GM23338 (cell line): Measurements from ENCODE around the gene STRA6. TPM values are rescaled to one million over a fixed set of nuclear protein-coding genes. Genes with fewer than 3 reads are reported as not detected.

Experiments used
- ATAC-seq: fragments of 200-7000 bp; cut with Tn5 transposase; 3 replicates; pipeline ENCODE4 v1.9.1; 2020
- DNase-seq: peaks from one replicate; pipeline ENCODE4 v3.0.0-alpha.2; 2015; ENCODE audit warnings: low spot score
- H2AFZ ChIP-seq: fragments of 200-600 bp; sonication (generic); 2 replicates; pipeline ENCODE4 v1.8.0; 2016; ENCODE audit warnings: antibody characterized with exemption, mild to moderate bottlenecking, moderate library complexity
- H3F3A ChIP-seq: fragments of 200-600 bp; sonication (generic); replicated peaks from 2 replicates; pipeline ENCODE4 v1.8.0; 2017; ENCODE audit warnings: antibody characterized with exemption, mixed run types, low read depth
- H3K27ac ChIP-seq: fragments of 200-600 bp; sonication (generic); 2 replicates; pipeline ENCODE4 v1.6.1; 2016; ENCODE audit warnings: low read depth
- H3K27me3 ChIP-seq: fragments of 200-600 bp; sonication (generic); 2 replicates; pipeline ENCODE4 v1.8.0; 2016; ENCODE audit warnings: mild to moderate bottlenecking, mixed run types, moderate library complexity; ENCODE audit not compliant: insufficient read depth
- H3K36me3 ChIP-seq: fragments of 200-600 bp; sonication (generic); 2 replicates; pipeline ENCODE4 v1.8.0; 2016; ENCODE audit warnings: mild to moderate bottlenecking; ENCODE audit not compliant: insufficient read depth
- H3K4me1 ChIP-seq: fragments of 200-600 bp; sonication (generic); 2 replicates; pipeline ENCODE4 v1.8.0; 2016; ENCODE audit warnings: mild to moderate bottlenecking, moderate library complexity; ENCODE audit not compliant: insufficient read depth
- H3K4me2 ChIP-seq: fragments of 200-600 bp; sonication (generic); 2 replicates; pipeline ENCODE4 v1.7.1; 2017; ENCODE audit warnings: mixed run types
- H3K4me3 ChIP-seq: fragments of 200-600 bp; sonication (generic); 2 replicates; pipeline ENCODE4 v1.6.1; 2016; ENCODE audit warnings: mixed run types
- H3K79me2 ChIP-seq: fragments of 200-600 bp; sonication (generic); replicated peaks from 2 replicates; pipeline ENCODE4 v1.8.0; 2017; ENCODE audit warnings: mild to moderate bottlenecking; ENCODE audit not compliant: insufficient read depth
- H3K9me2 ChIP-seq: fragments of 200-600 bp; sonication (generic); 2 replicates; pipeline ENCODE4 v1.8.0; 2017; ENCODE audit not compliant: insufficient read depth
- H4K20me1 ChIP-seq: fragments of 200-600 bp; sonication (generic); replicated peaks from 2 replicates; pipeline ENCODE4 v1.8.0; 2017; ENCODE audit warnings: mild to moderate bottlenecking; ENCODE audit not compliant: insufficient read depth
- H3K27ac Mint-ChIP-seq: 2 replicates; pipeline ENCODE4 v1.8.0; 2020; ENCODE audit warnings: inconsistent platforms, mild to moderate bottlenecking, moderate library complexity, mixed read lengths
- H3K27me3 Mint-ChIP-seq: 3 replicates; pipeline ENCODE4 v1.8.0; 2022; ENCODE audit warnings: low read depth, mild to moderate bottlenecking, moderate library complexity, mixed read lengths, inconsistent platforms; ENCODE audit not compliant: insufficient read depth, poor library complexity
- H3K36me3 Mint-ChIP-seq: 3 replicates; pipeline ENCODE4 v1.8.0; 2021; ENCODE audit warnings: low read depth, mild to moderate bottlenecking, inconsistent platforms, moderate library complexity, mixed read lengths
- H3K4me1 Mint-ChIP-seq: 3 replicates; pipeline ENCODE4 v1.8.0; 2020; ENCODE audit warnings: mild to moderate bottlenecking, inconsistent platforms, mixed read lengths
- H3K4me3 Mint-ChIP-seq: 3 replicates; pipeline ENCODE4 v1.8.0; 2021; ENCODE audit warnings: moderate library complexity, mild to moderate bottlenecking, inconsistent platforms, mixed read lengths
- H3K9me3 Mint-ChIP-seq: 3 replicates; pipeline ENCODE4 v1.8.0; 2020; ENCODE audit warnings: moderate library complexity, mild to moderate bottlenecking, inconsistent platforms, mixed read lengths
- CREB1 ChIP-seq: fragments of 250-450 bp; sonication (Bioruptor Pico); IDR thresholded peaks from 2 replicates; pipeline ENCODE4 v1.5.0; 2020; ENCODE audit warnings: low read depth, mild to moderate bottlenecking, moderate library complexity
- CTCF ChIP-seq, 2 experiments: fragments of 200-600 bp in 1 of 2; sonication (generic) in 1 of 2; conservative IDR thresholded peaks; 2 replicates each; pipeline versions ENCODE4 v1.5.1 to v1.6.1; 2016 to 2017; ENCODE audit warnings: antibody characterized with exemption in 2 of 2, low read depth in 2 of 2, mild to moderate bottlenecking in 2 of 2, moderate library complexity in 1 of 2
- ETS1 ChIP-seq: IDR thresholded peaks from 2 replicates; pipeline ENCODE4 v1.6.1; 2016; ENCODE audit warnings: antibody characterized with exemption
- EZH2 ChIP-seq: fragments of 200-600 bp; sonication (generic); IDR thresholded peaks from one replicate; pipeline ENCODE4 v1.8.0; 2017; ENCODE audit warnings: antibody characterized with exemption, mild to moderate bottlenecking, low read depth; ENCODE audit not compliant: unreplicated experiment
- EZH2phosphoT487 ChIP-seq: fragments of 200-600 bp; sonication (generic); IDR thresholded peaks from one replicate; pipeline ENCODE4 v1.8.1; 2018; ENCODE audit warnings: antibody characterized with exemption; ENCODE audit not compliant: unreplicated experiment
- JUNB ChIP-seq: IDR thresholded peaks from one replicate; pipeline ENCODE4 v1.6.1; 2016; ENCODE audit warnings: antibody characterized with exemption; ENCODE audit not compliant: unreplicated experiment
- NANOG ChIP-seq: IDR thresholded peaks from 2 replicates; pipeline ENCODE4 v1.6.1; 2016; ENCODE audit warnings: antibody characterized with exemption, borderline replicate concordance
- POLR2AphosphoS5 ChIP-seq: IDR thresholded peaks from 2 replicates; pipeline ENCODE4 v1.6.1; 2016; ENCODE audit warnings: antibody characterized with exemption, low read depth
- REST ChIP-seq: IDR thresholded peaks from one replicate; pipeline ENCODE4 v1.6.1; 2018; ENCODE audit warnings: antibody characterized with exemption; ENCODE audit not compliant: unreplicated experiment
- STAT1 ChIP-seq: IDR thresholded peaks from one replicate; pipeline ENCODE4 v1.6.1; 2016; ENCODE audit warnings: antibody characterized with exemption; ENCODE audit not compliant: unreplicated experiment
- ZNF114 ChIP-seq: fragments of 250-450 bp; sonication (Bioruptor Pico); IDR thresholded peaks from 2 replicates; pipeline ENCODE4 v1.5.0; 2020; ENCODE audit warnings: mild to moderate bottlenecking, moderate library complexity
- ZNF331 ChIP-seq: fragments of 250-450 bp; sonication (Bioruptor Pico); IDR thresholded peaks from 2 replicates; pipeline ENCODE4 v1.5.0; 2020; ENCODE audit warnings: low read depth, mild to moderate bottlenecking, moderate library complexity
- ZNF462 ChIP-seq: fragments of 250-450 bp; sonication (Bioruptor Pico); IDR thresholded peaks from 2 replicates; pipeline ENCODE4 v1.5.0; 2020; ENCODE audit warnings: mild to moderate bottlenecking, moderate library complexity
- polyA plus RNA-seq: library from polyadenylated mRNA; unstranded; fragments of >200 nt; fragmentation: Nextera tagmentation; extraction: Ambion mirVana; gene quantifications from 2 replicates; pipeline ENCODE4 v1.2.1, GENCODE V29; 2016
- total RNA-seq: library from RNA; depleted of rRNA; stranded (reverse); fragments of >200 nt; shearing (Covaris generic); gene quantifications from 2 replicates; pipeline ENCODE4 v1.2.3, GENCODE V29; 2014

STRA6 gene
- total and polyA plus RNA-seq, 2 experiments from 2014 or later = 8.2 to 9.9 TPM

- Mint-ChIP-seq H3K9me3 (no peaks in the 10 kb centered on the region), H3K27ac (no peak overlapping the region), H3K4me3 (no peak overlapping the region), H3K27me3 (peaks cover 18% of the 10 kb centered on the region), H3K4me1 (peaks cover 11% of the 10 kb centered on the region), H3K36me3 (no peaks in the 10 kb centered on the region)
- ATAC-seq (no peak), DNase-seq (no peak)
- peaks cover 2% of the 10 kb centered on the region; the same call in 1 of the 2 replicates for H3K27me3 ChIP-seq
- H3K4me1 ChIP-seq = peaks cover 4% of the 10 kb centered on the region; the same call in 1 of the 2 replicates
- no peaks in the 10 kb centered on the region for H3K79me2 ChIP-seq
- no peak overlapping the region for H2AFZ ChIP-seq
- no peak overlapping the region for H3K4me2 ChIP-seq
- H3F3A ChIP-seq = 0 out of 2 replicates have a peak, but pooled peaks cover 3% of the 10 kb centered on the region
- no peak overlapping the region for H3K4me3 ChIP-seq
- H4K20me1 ChIP-seq = no peaks in the 10 kb centered on the region
- no peaks in the 10 kb centered on the region for H3K36me3 ChIP-seq
- TF ChIP-seq NANOG (no peak), ETS1 (no peak), POLR2AphosphoS5 (no peak), CTCF (conservative IDR thresholded peaks at IDR 0.05; ENCODE audit: low read depth in 2 of 2) (no peak), ZNF462 (CRISPR knock-in tag) (no peak), ZNF331 (no peak), ZNF114 (no peak), STAT1 (no peak), EZH2phosphoT487 (no peak), JUNB (no peak), EZH2 (no peak), REST (no peak), CREB1 (CRISPR knock-in tag) (no peak)
- H3K27ac ChIP-seq = no peak overlapping the region
- H3K9me2 ChIP-seq = no peaks in the 10 kb centered on the region
These were observed 48.7 kb upstream of the STRA6 start for GRCh38 chr15:74251131-74251811.
